ENCODE results near the gene ELF5.

Gene ELF5

DNA sequence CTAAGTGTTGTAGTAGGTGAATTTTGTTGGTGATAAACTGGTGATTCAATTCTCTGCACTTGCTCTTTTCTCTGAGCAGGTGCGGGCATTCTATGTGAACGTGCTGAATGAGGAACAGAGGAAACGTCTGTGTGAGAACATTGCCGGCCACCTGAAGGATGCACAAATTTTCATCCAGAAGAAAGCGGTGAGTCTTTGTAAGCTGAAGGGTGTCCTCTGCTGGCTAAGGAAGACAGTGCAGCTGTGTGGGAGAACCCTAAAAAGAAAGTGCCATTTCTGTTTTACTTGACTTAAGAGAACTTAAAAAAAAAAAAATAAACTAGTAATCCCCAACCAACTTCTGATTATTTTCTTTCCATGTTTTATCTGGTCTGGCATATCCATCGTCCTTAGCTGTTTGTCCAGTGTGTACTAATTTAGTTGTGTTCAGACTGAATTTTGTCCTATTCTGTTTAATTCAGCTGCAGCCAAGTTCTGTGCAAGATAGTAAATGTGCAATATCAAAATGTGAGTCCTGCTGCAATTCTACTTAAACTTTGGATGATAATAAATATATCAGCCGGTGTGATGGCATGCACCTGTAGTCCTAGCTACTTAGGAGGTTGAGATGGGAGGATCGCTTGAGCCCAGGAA is 45.3 kb downstream of the ELF5 start:
- Histone ChIP-seq H3F3A (ENCODE audit: insufficient read depth) (no peaks in the 10 kb centered on the region), H3K9me3 (ENCODE audit: insufficient read depth, low read length) (peaks cover 17% of the 10 kb centered on the region; the same call in 1 of the 2 replicates), H4K20me1 (ENCODE audit: low read depth, low read length) (no peaks in the 10 kb centered on the region), H3K27me3 (ENCODE audit: low read length) (no peaks in the 10 kb centered on the region), H2AFZ (ENCODE audit: low read depth, low read length, severe bottlenecking) (peak overlapping the region; percentile 20), H3K9me2 (replicated peaks; ENCODE audit: insufficient read depth, low read length) (no peaks in the 10 kb centered on the region), H3K9ac (ENCODE audit: low read length) (no peak overlapping the region), H3K27ac (ENCODE audit: low read depth, low read length) (no peak overlapping the region), H3K36me3 (ENCODE audit: low read length) (peaks cover 27% of the 10 kb centered on the region), H3K79me2 (ENCODE audit: insufficient read depth, low read length) (no peaks in the 10 kb centered on the region), H3K4me3 (ENCODE audit: insufficient read depth, low read length, poor library complexity, severe bottlenecking) (no peak overlapping the region), H3K4me2 (ENCODE audit: low read depth, low read length, poor library complexity, severe bottlenecking) (no peak overlapping the region)
- TF ChIP-seq, protein P1, sequence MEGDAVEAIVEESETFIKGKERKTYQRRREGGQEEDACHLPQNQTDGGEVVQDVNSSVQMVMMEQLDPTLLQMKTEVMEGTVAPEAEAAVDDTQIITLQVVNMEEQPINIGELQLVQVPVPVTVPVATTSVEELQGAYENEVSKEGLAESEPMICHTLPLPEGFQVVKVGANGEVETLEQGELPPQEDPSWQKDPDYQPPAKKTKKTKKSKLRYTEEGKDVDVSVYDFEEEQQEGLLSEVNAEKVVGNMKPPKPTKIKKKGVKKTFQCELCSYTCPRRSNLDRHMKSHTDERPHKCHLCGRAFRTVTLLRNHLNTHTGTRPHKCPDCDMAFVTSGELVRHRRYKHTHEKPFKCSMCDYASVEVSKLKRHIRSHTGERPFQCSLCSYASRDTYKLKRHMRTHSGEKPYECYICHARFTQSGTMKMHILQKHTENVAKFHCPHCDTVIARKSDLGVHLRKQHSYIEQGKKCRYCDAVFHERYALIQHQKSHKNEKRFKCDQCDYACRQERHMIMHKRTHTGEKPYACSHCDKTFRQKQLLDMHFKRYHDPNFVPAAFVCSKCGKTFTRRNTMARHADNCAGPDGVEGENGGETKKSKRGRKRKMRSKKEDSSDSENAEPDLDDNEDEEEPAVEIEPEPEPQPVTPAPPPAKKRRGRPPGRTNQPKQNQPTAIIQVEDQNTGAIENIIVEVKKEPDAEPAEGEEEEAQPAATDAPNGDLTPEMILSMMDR (IDR thresholded peaks at IDR 0.05; ENCODE audit: insufficient read depth, low read length, poor library complexity, severe bottlenecking): peak; percentile 85
- no peak for TF ChIP-seq EZH2phosphoT487 (conservative IDR thresholded peaks at IDR 0.05; ENCODE audit: low read length)

DNA sequence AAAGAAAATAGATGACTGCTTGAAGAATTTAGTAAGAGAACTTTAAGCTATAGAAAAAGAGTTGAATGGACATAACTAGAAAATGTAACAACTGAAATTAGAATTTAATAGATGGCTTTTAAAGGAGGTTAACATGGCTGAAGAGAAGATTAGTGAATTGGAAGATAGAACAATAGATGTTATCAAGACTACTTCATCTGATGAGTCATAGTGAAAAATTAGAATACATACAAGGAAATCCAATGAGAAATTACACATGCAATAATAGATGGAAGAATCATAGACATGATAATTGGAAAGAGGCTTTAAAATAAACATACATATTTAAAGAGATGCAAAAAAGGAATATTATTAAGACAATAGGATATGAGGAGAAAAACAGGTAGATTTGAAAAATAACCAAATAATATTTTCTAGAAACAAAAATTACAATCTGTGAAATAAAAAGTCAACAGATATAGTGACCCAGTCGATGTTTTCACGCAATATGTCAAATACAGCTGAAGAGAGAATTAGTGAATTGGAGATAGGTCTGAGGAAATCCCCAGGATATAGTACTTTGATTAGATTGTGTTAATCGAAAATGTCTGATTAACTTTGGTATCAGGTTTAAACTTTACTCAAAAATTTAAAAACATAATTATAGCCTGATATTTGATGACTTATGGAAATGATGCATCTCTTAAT is 46.6 kb downstream of the ELF5 start:
- Histone ChIP-seq H4K20me1 (ENCODE audit: low read depth, low read length) (no peaks in the 10 kb centered on the region), H3K27me3 (ENCODE audit: low read length) (no peaks in the 10 kb centered on the region), H2AFZ (ENCODE audit: low read depth, low read length, severe bottlenecking) (no peak overlapping the region), H3K4me2 (ENCODE audit: low read depth, low read length, poor library complexity, severe bottlenecking) (no peak overlapping the region), H3K4me3 (ENCODE audit: insufficient read depth, low read length, poor library complexity, severe bottlenecking) (no peak overlapping the region), H3K79me2 (ENCODE audit: insufficient read depth, low read length) (no peaks in the 10 kb centered on the region), H3K9ac (ENCODE audit: low read length) (no peak overlapping the region), H3K9me3 (ENCODE audit: insufficient read depth, low read length) (peaks cover 17% of the 10 kb centered on the region; the same call in 1 of the 2 replicates), H3K27ac (ENCODE audit: low read depth, low read length) (no peak overlapping the region), H3K36me3 (ENCODE audit: low read length) (peaks cover 32% of the 10 kb centered on the region), H3F3A (ENCODE audit: insufficient read depth) (no peaks in the 10 kb centered on the region), H3K9me2 (replicated peaks; ENCODE audit: insufficient read depth, low read length) (no peaks in the 10 kb centered on the region)
- TF ChIP-seq, protein P1 (IDR thresholded peaks at IDR 0.05; ENCODE audit: insufficient read depth, low read length, poor library complexity, severe bottlenecking): no peak
- no peak for TF ChIP-seq EZH2phosphoT487 (conservative IDR thresholded peaks at IDR 0.05; ENCODE audit: low read length)

- H3K36me3 ChIP-seq (ENCODE audit: low read length): peaks cover 29% of the 10 kb centered on the region
- peaks cover 17% of the 10 kb centered on the region; the same call in 1 of the 2 replicates for H3K9me3 ChIP-seq (ENCODE audit: insufficient read depth, low read length)
- H3K4me3 ChIP-seq (ENCODE audit: insufficient read depth, low read length, poor library complexity, severe bottlenecking): no peak overlapping the region
- H4K20me1 ChIP-seq (ENCODE audit: low read depth, low read length): no peaks in the 10 kb centered on the region
- TF ChIP-seq EZH2phosphoT487 (conservative IDR thresholded peaks at IDR 0.05; ENCODE audit: low read length): no peak
- TF ChIP-seq, protein P1 (IDR thresholded peaks at IDR 0.05; ENCODE audit: insufficient read depth, low read length, poor library complexity, severe bottlenecking): no peak
- H3K27me3 ChIP-seq (ENCODE audit: low read length): no peaks in the 10 kb centered on the region
- no peak overlapping the region for H3K9ac ChIP-seq (ENCODE audit: low read length)
- H3K27ac ChIP-seq (ENCODE audit: low read depth, low read length): no peak overlapping the region
- H2AFZ ChIP-seq (ENCODE audit: low read depth, low read length, severe bottlenecking): no peak overlapping the region
- H3K9me2 ChIP-seq (replicated peaks; ENCODE audit: insufficient read depth, low read length): no peaks in the 10 kb centered on the region
- no peak overlapping the region for H3K4me2 ChIP-seq (ENCODE audit: low read depth, low read length, poor library complexity, severe bottlenecking)
- no peaks in the 10 kb centered on the region for H3F3A ChIP-seq (ENCODE audit: insufficient read depth)
- H3K79me2 ChIP-seq (ENCODE audit: insufficient read depth, low read length): no peaks in the 10 kb centered on the region
These were observed 49.0 kb downstream of the ELF5 start for GRCh38 chr11:34464591-34465051.
